ENCODE results near the gene OTUB2. TPM values are rescaled to one million over a fixed set of nuclear protein-coding genes. Genes with fewer than 3 reads are reported as not detected.

Gene OTUB2
- total RNA-seq, 1 donor from 2014 or later, result 1.9 TPM

DNA sequence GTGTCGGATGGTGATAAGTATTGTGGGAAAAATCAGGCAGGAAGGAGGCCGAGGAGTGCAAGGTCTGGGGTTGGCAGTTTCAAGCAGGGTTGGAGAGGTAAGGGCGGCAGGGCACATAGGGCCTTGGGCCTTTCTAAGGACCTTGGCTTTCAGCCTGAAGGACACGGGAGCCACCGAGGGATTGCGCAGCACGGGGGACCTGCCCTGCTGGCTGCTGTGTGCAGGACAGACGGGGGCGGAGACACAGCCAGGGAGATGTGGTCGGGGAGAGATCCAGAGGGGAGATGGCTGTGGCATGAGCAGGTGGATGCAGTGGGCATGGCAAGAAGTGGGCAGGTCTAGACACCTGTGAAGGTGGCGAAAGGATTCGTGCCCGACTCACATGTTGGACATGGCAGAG lies 14.7 kb downstream of the OTUB2 start:
- DNase-seq (ENCODE audit: low spot score), result no peak

DNA sequence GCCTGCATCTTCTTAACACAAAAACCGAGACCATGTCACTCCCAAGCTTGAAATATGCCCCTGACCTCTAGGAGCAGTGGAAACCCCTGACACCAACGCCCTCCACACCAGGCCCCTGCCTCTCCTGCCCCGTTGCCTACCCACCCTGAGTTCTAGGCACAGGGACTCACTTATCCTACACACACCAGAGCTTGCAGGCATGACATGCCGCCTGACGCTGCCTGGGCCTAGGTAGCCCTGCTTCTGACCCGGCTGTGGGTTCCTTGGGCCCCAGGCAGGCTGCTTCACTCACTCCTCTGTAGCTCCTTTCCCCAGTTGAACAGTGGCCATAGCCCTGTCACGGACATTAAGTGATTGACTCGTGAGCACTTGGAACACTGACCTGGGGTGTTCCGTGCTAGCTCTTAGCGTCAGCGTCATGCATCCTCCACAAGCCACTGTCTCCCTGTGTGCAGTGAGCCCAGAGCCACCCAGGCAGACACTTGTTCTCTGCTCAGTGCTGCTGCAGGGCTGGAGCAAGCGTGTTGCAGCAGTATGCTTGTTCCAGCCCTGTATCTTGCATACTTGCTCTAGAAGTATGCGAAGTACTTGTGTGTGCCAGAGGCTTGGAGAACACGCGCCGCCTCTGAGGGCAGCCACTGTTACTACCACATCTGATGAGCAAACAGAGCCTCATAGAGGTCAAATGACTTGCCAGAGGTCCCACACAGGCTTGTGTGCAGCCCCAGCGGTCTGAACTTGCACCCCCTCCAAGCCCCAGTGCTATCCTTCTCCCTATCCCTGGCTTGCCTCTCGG lies 15.6 kb downstream of the OTUB2 start:
- DNase-seq (ENCODE audit: low spot score), result peak; percentile 48

DNA sequence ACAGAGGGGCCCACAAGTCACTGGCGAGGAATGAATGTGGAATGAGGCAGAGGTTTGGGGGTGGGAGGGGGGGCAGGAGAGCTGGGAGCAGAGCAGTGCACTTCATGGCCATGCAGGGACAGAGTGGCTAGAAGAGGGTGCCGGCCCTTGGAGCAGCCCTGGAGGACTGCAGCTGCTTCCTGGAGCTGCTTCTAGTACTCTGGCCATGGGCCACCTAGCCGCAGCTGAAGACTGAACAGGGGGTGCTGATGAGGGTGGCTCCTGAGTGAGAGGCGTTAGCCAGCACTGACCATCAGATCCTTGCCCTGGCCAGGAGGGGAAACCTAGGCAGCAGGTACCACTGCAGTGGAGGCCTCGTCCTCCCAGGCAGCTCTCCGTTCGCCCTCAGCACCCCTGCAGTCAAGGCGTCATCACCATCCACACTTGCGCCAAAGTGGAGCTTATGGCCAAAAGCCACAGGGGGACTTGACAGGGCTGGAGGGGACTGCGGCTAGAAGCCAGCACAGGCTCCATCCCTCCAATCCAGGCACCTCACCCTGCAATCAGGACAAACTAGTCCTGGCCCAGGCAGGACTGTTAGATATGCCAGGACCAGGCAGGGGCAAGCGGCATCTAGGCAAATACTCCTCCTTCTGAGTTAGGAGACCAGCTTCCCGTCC lies 16.4 kb downstream of the OTUB2 start:
- no peak for DNase-seq (ENCODE audit: low spot score)

DNA sequence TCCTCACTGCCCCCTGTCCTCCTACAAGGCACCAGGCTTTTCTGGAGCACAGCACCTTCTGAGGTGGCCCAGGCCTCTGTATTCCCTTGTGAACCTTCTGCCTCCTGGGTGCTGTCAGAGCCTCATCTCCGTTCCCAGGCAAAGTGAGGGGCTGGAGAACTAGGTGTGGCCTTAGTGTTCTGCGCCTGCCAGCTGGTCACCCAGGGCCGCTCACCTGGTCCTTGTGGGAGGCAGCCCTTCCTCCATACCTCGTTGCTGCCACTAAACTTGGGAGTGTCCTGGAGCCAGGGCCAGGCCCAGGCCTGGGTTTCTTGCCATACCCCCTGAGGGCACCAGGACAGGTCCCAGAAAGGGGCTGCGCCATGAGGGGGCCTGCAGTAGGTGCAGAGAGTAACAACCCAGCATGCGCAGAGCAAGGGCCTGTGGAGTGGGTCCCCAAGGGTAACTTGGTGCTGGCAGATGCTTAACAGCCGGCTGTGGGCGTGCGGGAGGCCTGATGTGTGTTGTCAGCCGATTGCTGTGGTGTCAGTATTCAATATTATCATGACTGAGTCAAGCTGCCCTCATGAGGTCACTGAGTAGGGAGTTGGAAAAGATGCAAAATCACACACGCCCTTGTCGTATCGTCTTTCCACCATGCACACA lies 17.1 kb downstream of the OTUB2 start:
- no peak for DNase-seq (ENCODE audit: low spot score)

DNA sequence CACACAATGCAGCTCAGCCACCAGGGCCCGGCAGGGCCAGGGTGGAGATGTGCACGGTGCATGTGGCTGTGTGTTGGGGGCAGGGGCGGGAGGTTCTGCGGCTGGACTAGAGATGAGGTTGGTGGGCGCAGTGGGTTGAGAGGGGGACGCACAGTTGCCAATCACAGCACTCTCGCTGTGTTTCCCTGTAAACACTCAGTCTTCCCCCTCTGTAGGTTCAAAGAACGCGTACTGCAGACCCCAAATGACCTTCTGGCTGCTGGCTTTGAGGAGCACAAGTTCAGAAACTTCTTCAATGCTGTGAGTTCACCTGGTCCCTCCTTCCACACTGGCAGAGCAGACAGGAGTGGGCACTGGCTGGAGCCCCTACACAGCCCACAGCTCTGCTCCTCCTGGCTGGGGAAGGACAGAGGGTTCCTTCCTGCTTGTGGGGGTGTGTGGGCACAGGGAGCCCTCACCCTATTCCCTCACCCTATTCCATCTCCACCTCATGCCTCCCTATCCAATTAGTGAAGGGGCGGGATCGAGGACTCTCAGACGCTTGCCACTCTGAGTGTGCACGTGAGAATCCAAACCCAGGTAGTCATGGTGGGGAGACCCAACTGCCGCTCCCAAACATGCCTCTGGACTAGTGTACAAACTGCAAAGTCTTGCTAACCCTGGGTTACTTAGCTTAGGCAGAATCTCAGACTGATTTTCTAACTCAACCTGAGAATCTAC lies 17.8 kb downstream of the OTUB2 start:
- DNase-seq (ENCODE audit: low spot score), result no peak

DNA sequence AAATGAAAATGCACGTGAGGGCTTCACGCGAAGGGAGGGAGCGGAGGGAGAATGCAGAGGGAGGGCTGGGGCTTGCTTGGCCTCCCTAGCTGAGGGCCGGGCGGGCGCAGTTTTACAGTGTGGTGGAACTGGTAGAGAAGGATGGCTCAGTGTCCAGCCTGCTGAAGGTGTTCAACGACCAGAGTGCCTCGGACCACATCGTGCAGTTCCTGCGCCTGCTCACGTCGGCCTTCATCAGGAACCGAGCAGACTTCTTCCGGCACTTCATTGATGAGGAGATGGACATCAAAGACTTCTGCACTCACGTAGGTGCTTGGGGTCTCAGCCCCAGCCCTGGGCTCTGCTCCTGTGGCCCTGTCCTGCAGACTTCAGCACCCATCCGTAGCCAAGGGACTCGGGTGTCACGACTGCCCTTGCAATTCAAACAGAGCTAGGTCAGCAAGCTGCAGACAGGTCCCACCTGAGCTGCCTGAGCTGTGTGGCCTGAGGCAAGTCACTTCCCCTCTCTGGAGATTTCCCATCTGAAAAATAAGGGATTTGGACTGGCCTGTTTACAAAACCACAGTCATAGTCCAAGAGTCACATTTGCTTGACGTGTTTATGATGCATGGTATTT lies 18.4 kb downstream of the OTUB2 start:
- DNase-seq (ENCODE audit: low spot score), result no peak

DNA sequence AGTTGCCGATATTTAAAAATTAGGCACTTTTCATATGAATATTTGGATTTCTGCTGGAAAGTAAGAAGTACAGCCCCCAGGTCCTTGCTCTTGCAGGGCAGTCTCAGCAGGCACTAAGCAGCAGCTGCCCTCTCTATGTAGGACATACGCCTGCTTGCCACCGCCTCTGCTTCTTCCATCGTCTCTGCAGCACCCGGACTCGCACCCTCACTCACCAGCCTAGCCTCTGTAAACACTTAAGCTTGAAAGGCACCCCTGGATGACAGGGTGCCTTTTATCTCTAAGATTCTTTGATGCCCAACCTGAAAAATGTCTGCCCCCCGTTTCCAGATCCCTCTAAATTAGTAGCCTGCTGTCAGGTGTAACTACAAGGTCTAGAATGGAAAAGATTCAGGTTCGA lies 19.0 kb downstream of the OTUB2 start:
- no peak for DNase-seq (ENCODE audit: low spot score)

DNA sequence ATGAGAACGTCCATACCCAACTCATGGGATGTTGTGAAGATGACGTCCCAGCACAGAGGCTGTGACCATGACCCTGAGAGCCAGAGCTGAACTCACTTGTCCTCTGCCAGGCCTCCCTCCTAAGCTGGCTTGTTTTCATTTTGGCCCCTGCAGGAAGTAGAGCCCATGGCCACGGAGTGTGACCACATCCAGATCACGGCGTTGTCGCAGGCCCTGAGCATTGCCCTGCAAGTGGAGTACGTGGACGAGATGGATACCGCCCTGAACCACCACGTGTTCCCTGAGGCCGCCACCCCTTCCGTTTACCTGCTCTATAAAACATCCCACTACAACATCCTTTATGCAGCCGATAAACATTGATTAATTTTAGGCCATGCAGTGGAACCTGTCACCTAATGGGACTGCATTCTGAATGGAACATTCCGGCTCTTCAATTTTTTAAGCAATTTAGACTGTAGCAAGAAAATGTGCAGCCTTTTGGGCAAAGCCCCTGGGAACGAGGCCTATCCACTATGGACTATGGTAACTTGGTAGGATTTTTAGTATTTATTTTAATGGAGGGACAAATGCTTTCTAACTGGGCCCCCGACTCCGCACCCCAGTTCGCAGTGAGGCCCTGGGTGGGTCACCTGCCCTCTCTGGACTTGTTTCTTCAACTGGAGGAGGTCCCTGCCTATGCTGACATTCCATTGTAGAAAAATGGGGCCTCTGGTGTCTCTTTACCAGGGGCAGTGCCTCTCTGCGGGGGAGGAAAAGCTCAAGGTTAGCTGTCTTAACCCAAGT lies 19.6 kb downstream of the OTUB2 start:
- no peak for DNase-seq (ENCODE audit: low spot score)

DNA sequence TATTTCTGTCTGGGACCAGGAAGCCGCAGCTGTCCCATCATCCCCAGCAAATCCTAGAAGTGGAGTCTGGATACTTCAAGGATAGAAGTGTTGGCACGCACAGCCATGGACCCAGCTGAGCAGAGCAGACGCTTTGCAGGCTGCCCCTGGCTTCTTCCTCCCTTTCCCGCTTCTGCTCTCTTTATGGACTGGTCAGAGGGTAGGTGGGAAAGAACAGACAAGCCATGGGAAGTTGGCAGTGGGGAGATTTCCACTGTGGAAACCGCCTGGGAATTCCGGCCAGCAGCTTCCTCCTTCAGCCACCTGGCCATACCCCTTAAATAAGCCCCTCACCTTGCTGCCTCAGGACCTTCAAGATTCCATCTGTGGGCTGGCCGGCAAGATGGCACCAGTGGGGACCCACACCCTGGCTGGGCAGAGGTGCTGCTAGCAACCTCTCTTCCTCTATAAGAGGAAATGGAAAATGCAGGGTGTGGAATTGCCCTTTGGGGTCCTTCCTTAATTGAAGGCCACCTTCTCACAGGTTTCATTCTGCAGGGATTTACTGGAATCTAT lies 20.6 kb downstream of the OTUB2 start:
- DNase-seq (ENCODE audit: low spot score), result no peak

DNA sequence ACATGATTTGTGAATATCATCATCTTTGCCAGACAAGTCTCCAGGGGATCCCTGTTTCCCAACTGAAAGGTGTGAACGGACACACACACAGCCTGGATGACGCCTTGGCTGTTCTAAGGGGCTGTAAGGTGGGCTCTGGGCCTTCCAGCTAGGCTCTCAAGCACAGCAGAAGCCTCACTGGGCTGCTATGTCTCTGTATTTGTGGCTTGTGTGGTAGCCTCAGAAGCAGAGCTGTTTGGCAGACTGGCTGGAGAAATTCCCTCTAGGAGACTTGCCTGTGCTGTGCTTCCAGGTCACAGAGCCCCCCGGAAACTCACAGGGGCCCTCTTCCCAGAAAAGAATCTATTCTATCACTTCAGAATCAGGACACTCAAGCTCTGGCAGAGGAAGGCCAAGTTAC lies 21.4 kb downstream of the OTUB2 start:
- no peak for DNase-seq (ENCODE audit: low spot score)

DNA sequence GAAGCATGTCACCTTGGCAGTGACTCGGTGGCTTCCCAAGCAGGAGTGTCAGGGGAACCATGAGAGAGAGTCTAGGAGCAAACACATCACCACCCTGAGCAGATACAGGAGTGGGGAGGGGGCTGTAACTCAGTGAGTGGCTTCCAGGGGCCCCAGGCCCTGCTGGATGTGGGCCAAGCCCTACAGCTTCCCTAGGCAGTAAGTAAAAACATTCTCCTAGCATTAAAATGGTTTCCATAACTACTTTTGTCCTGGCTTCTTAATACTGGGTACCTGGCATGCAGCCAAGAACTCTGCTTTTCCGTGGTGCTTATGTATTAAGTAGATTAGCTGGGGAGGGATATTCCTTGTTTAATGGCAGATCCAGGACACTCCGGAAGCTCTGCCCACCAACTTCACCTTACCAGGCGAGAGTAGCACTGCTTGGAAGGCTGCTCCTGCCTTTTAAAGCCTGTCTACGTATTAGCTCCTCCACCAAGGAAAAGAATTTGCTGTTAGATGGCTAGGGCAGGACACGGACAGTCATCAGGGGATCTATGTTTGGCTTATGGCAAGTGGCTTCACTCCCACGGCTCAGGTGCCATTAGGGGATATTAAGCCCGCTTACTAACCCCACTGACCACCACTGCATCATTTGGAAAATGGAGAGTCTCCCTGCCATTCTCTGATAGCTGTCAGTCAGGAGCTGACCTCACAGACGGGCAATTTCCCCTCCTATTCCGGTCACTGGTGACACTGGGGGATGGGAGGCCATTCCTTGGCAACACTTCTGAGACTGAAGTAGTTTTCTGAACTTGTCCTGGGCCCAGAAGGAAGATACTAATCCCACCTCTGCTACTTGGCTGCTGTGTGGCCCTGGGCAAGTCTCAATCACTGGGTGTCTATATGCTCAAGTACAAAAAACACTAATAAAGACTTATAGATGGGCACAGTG lies 22.8 kb downstream of the OTUB2 start:
- peak; percentile 12 for DNase-seq (ENCODE audit: low spot score)

DNA sequence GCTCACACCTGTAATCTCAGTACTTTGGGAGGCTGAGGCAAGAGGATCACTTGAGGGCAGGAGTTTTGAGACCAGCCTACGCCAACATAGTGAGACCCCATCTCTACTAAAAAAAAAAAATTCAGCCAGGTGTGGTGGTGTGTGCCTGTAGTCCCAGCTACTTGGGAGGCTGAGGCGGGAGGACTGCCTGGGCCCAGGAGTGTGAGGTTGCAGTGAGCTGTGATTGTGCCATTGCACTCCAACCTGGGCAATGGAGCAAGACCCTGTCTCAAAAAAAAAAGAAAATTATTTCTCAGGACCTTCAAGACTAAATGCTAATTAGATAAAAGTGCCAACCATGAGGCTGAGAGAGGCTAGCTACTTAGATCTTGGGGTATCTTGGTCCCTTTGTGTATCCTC lies 23.5 kb downstream of the OTUB2 start:
- no peak for DNase-seq (ENCODE audit: low spot score)

DNA sequence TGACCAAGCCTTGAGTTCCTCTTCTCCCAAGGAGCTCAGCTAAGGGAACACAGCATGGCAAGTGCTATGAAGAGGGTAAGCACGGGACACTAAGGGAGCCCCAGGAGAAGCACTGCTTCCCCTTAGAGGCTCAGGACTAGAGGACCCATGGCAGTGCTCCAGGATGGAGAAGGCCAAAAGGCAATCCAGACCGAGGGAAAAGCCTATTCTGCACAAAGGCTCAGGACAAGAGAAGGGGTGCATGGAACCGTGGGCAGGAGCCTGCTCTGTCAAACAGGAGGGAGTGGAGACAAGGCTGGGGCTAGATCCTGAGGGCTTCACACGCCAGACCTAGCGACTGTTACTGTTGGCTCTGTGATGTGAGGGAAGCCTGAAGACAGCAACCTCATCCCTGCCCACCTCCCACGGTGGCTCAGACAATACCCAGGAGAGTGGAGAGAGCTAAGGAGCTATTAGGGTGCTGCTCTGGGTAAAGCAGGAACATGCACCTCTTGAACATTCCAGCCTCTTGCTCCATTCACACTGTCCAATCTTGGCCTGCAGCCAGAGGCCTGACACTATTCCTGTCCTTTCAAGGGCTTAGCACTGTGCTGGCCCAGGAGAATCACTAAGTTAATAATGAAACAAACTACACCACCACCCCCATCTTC lies 24.2 kb downstream of the OTUB2 start:
- no peak for DNase-seq (ENCODE audit: low spot score)

DNA sequence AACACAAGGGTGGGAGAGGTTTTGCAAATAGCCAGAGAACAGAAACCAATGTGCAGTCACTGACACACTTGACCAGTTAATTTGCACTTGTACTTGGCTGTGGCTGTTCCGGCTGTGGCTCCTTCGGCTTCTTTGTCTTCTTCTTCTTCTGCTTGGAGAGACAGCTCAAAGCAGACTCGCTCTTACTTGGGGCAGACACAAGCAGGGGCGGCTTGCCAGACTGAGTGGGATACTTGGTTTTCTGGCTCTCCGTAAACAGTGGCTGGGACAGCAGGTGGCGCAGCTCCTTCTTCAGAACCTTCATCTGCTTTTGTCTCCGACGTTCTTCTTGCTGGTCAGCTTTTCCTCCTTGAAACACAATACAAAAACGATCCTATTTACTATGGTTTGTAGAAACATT lies 25.0 kb downstream of the OTUB2 start:
- no peak for DNase-seq (ENCODE audit: low spot score)

DNA sequence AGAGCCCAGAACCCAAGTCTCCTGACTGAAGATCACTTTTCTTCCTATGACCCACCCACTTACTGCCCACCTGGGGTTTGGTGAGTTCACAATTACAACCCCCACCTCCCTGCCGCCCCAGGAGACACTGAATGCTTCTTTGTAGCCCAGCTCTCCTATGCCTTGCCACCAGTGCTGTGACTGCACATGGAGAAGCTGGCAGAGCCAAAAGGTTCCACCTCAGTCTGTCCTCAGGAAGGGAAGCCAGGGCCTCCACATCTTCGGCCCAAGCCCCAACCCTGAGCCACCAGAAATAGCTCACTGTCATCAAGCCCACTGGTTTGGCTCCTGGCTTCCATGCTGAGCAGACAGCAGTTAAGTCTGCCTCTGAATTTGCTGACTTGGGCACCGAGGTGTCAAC lies 25.6 kb downstream of the OTUB2 start:
- no peak for DNase-seq (ENCODE audit: low spot score)

DNA sequence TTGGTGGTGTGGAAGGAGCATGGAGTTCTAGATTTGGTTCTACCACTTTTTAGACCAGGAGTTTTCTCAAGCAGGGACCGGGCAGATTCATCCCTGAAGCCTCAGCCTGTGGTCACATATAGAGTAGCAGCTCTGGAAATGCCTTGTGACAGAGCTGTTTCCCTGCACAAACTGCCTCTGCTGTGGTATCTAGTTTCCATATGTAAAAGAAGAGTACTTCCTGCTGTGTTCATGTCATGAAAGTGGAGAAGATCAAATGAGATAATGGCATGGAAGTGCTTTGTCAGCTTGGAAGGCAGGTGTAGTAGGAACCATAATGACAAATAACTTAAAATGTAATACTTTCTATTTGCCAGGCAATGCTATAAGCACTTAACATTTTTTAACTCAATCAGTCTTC lies 26.1 kb downstream of the OTUB2 start:
- DNase-seq (ENCODE audit: low spot score), result no peak

DNA sequence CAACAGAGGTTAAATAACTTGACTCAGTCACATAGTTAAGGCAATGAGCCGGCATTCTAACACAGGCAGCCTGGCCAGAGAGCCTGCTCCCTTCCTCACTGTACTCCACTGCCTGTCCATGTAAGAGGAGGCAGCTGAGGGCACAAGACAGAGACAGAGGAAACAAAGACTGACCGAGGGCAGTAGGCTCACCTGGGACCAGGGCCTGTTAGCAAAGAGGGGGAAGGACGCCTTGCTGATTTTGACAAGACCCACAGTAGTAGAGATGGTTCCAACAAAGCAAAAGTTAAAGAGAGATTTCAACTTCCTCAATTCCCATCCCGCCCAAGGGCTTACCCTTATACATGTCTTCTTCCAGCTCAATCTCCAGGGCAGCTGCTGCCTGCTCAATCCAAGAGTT lies 26.5 kb downstream of the OTUB2 start:
- no peak for DNase-seq (ENCODE audit: low spot score)

DNA sequence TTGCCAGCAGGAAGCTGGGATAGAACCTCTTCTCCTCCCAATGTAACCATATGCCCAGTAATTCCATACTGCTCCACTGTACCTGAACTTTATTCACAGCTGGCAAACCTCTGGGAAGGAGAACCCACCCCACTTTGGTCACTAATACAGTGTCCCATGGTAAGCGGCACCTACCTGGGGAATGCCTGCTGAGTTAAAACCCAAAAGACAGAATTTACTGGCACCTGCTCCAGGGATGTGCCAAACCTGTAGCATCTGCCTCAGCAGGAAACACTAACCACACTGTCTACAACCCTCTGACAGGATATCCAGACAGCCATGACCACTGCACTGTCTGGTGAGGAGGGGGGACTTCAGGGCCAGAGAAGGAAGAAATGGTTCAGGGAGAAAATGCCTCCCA lies 28.3 kb downstream of the OTUB2 start:
- no peak for DNase-seq (ENCODE audit: low spot score)

DNA sequence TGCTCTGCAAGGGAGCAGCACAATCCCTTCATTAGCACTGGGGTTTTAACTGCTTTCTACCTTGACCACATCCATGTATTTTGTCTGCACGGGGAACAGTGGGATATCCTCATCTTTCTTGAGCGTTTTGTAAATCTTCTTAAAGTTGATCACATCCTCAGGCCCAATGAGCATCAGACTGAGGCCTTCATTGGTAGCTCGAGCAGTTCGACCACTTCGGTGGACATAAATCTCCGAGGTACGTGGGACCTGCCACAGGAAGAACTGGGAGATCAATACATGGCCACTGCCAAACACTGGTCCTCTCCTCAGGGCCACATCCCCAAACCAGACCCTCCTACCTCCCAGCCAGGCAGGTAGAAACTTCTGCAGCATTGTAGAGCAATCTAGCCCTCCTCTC lies 28.8 kb downstream of the OTUB2 start:
- DNase-seq (ENCODE audit: low spot score), result no peak

Measured in umbilical cord (tissue), 2 donors.